Upper lobe of left lung (tissue), 4 donors: ENCODE measurements around the gene TMEM263.

ENCODE experiments used
- CTCF ChIP-seq, 6 experiments: fragments of 450-650 bp in 4 of 6; fragments of 200-600 bp in 2 of 6; sonication (generic) in 2 of 6; IDR thresholded peaks; one replicate each; pipeline ENCODE4 v1.5.1; 2016 to 2019; ENCODE audit warnings: antibody characterized with exemption in 6 of 6
- POLR2A ChIP-seq, 4 donors: fragments of 450-650 bp; IDR thresholded peaks; one replicate each; pipeline ENCODE4 v1.5.1; 2016 to 2017; ENCODE audit warnings: antibody characterized with exemption in 4 of 4, mild to moderate bottlenecking in 2 of 4

DNA sequence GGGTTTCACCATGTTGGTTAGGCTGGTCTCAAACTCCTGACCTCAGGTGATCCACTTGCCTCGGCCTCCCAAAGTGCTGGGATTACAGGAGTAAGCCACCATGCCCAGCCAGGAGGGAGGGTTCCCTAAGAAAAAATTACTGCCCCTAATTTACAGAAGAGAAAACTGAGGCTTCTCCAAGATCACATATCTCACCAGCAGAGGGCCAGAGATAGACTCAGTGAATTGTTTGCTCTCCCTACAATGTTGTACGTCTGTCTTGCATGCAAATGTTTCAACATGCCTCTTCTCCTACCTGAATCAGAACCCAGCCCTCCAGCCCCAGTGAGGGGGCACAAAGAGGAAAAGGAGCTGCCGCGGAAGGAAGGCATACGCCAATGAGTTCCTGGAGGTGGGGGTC lies 48.3 kb upstream of the TMEM263 start:
- TF ChIP-seq POLR2A (IDR thresholded peaks at IDR 0.05), result no peak
- no peak for TF ChIP-seq CTCF (IDR thresholded peaks at IDR 0.05)
